Uterus (tissue), 2 donors: ENCODE measurements around the gene GSN.

ENCODE experiments used
- POLR2A ChIP-seq, 2 donors: fragments of 450-650 bp; IDR thresholded peaks; one replicate each; pipeline ENCODE4 v1.6.1; 2016; ENCODE audit warnings: antibody characterized with exemption in 2 of 2, mild to moderate bottlenecking in 1 of 2, moderate library complexity in 1 of 2
- TF ChIP-seq, protein P1 (sequence below), 4 experiments: fragments of 200-600 bp in 2 of 4; fragments of 450-650 bp in 2 of 4; sonication (generic) in 2 of 4; IDR thresholded peaks; one replicate each; pipeline ENCODE4 v1.5.1; 2016 to 2019; ENCODE audit warnings: antibody characterized with exemption in 4 of 4, mild to moderate bottlenecking in 2 of 4, moderate library complexity in 1 of 4

DNA sequence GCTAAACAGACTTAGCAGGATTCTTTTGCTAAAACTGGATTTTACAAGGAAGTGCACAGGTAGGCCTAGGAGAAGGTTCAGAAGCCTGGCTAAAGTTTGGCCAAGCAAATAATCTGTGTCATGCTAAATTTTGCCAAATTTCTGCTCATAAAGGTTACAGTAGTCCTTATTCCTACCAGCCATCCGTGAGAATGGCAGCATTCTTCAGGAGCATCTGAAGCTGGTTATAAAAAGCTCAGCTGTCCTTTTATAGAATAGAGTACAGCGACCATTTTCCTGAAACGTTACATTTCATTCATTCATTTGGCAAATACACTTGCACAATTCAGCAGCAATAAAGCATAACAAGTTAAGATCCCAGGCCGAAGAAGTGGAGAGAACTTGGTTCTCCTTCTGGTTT, 6.9 kb downstream of the GSN start:
- TF ChIP-seq, protein P1, sequence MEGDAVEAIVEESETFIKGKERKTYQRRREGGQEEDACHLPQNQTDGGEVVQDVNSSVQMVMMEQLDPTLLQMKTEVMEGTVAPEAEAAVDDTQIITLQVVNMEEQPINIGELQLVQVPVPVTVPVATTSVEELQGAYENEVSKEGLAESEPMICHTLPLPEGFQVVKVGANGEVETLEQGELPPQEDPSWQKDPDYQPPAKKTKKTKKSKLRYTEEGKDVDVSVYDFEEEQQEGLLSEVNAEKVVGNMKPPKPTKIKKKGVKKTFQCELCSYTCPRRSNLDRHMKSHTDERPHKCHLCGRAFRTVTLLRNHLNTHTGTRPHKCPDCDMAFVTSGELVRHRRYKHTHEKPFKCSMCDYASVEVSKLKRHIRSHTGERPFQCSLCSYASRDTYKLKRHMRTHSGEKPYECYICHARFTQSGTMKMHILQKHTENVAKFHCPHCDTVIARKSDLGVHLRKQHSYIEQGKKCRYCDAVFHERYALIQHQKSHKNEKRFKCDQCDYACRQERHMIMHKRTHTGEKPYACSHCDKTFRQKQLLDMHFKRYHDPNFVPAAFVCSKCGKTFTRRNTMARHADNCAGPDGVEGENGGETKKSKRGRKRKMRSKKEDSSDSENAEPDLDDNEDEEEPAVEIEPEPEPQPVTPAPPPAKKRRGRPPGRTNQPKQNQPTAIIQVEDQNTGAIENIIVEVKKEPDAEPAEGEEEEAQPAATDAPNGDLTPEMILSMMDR (IDR thresholded peaks at IDR 0.05), result no peak
- no peak for TF ChIP-seq POLR2A (IDR thresholded peaks at IDR 0.05)
